Suprapubic skin (tissue), 4 donors: Measurements from ENCODE around the gene NCAPD2. TPM values are rescaled to one million over a fixed set of nuclear protein-coding genes. Genes with fewer than 3 reads are reported as not detected.

Experiments used
- DNase-seq, 2 donors: peaks; one replicate each; pipeline ENCODE4 v3.0.0-alpha.2; 2019; ENCODE audit warnings: low spot score in 2 of 2
- H3K27ac ChIP-seq: fragments of 200-600 bp; sonication (generic); one replicate; pipeline ENCODE4 v1.5.1; 2019
- H3K27me3 ChIP-seq: fragments of 200-600 bp; sonication (generic); one replicate; pipeline ENCODE4 v1.5.1; 2019
- H3K36me3 ChIP-seq: fragments of 200-600 bp; sonication (generic); one replicate; pipeline ENCODE4 v1.5.1; 2019
- H3K4me1 ChIP-seq: fragments of 200-600 bp; sonication (generic); one replicate; pipeline ENCODE4 v1.5.1; 2019
- H3K4me3 ChIP-seq: fragments of 200-600 bp; sonication (generic); one replicate; pipeline ENCODE4 v1.5.1; 2019; ENCODE audit warnings: mild to moderate bottlenecking
- H3K9me3 ChIP-seq: fragments of 200-600 bp; sonication (generic); one replicate; pipeline ENCODE4 v1.5.1; 2019
- CTCF ChIP-seq, 2 donors: fragments of 200-600 bp in 1 of 2; fragments of 450-650 bp in 1 of 2; sonication (generic) in 1 of 2; IDR thresholded peaks; one replicate each; pipeline ENCODE4 v1.5.1; 2016 to 2019; ENCODE audit warnings: antibody characterized with exemption in 2 of 2, mild to moderate bottlenecking in 1 of 2, moderate library complexity in 1 of 2
- EP300 ChIP-seq: sonication (generic); formaldehyde crosslinking; IDR thresholded peaks from one replicate; pipeline ENCODE4 v1.6.1; 2017; ENCODE audit warnings: antibody characterized with exemption
- POLR2A ChIP-seq, 2 donors: fragments of 450-650 bp; IDR thresholded peaks; one replicate each; pipeline ENCODE4 v1.6.1; 2017; ENCODE audit warnings: antibody characterized with exemption in 2 of 2, mild to moderate bottlenecking in 2 of 2, moderate library complexity in 2 of 2
- POLR2AphosphoS5 ChIP-seq, 3 donors: sonication (generic); formaldehyde crosslinking; IDR thresholded peaks; one replicate each; pipeline ENCODE4 v1.6.1; 2017; ENCODE audit warnings: antibody characterized with exemption in 3 of 3
- WGBS: methylation state at CpG from one replicate; pipeline ENCODE4 v1.1.5; 2018; 5-methylcytosine and 5-hydroxymethylcytosine counted together
- total RNA-seq, 4 donors: library from RNA; depleted of rRNA; stranded (reverse); fragments of >200 nt; gene quantifications; one replicate each; pipeline ENCODE4 v1.1.0, GENCODE V29; 2016

The NCAPD2 gene
- total RNA-seq, 4 donors from 2014 or later, result 22.6 to 43.2 (median 31.0) TPM

- H3K36me3 ChIP-seq, result peaks cover 76% of the 10 kb centered on the region
Measured at GRCh38 chr12:6458281-6459003, 35.5 kb upstream of the NCAPD2 start.

GRCh38 chr12:6459004-6459337 is 34.9 kb upstream of the NCAPD2 start:
- Histone ChIP-seq H3K27me3 (no peaks in the 10 kb centered on the region), H3K4me1 (peaks cover 23% of the 10 kb centered on the region), H3K9me3 (no peaks in the 10 kb centered on the region), H3K27ac (no peak overlapping the region), H3K4me3 (no peak overlapping the region), H3K36me3 (peaks cover 80% of the 10 kb centered on the region)
- DNase-seq, result no peak
- no peak for TF ChIP-seq POLR2AphosphoS5 (IDR thresholded peaks at IDR 0.05)
- no peak for TF ChIP-seq EP300
- no peak for TF ChIP-seq POLR2A (IDR thresholded peaks at IDR 0.05)
- no peak for TF ChIP-seq CTCF (IDR thresholded peaks at IDR 0.05)
- WGBS, result 93% methylated on average over 2 of the region's 2 CpGs

More at GRCh38 chr12:6458281-6459003, 35.5 kb upstream of the NCAPD2 start:
- TF ChIP-seq POLR2AphosphoS5 (IDR thresholded peaks at IDR 0.05) (no peak), CTCF (IDR thresholded peaks at IDR 0.05) (no peak)
- DNase-seq, result no peak
- no peak overlapping the region for H3K4me3 ChIP-seq
- no peaks in the 10 kb centered on the region for H3K27me3 ChIP-seq
- no peaks in the 10 kb centered on the region for H3K9me3 ChIP-seq
- WGBS, result 87% methylated on average over 14 of the region's 14 CpGs
- H3K4me1 ChIP-seq, result peaks cover 25% of the 10 kb centered on the region
- H3K27ac ChIP-seq, result no peak overlapping the region

GRCh38 chr12:6460751-6461371 is 33.0 kb upstream of the NCAPD2 start:
- Histone ChIP-seq H3K9me3 (no peaks in the 10 kb centered on the region), H3K36me3 (peaks cover 81% of the 10 kb centered on the region), H3K27me3 (no peaks in the 10 kb centered on the region), H3K4me1 (peaks cover 26% of the 10 kb centered on the region), H3K27ac (peak overlapping the region; percentile 19), H3K4me3 (no peak overlapping the region)
- no peak for TF ChIP-seq CTCF (IDR thresholded peaks at IDR 0.05)
- no peak for TF ChIP-seq POLR2A (IDR thresholded peaks at IDR 0.05)
- no peak for TF ChIP-seq EP300
- no peak for TF ChIP-seq POLR2AphosphoS5 (IDR thresholded peaks at IDR 0.05)
- no peak for DNase-seq
- 80% methylated on average over 8 of the region's 10 CpGs for WGBS

- Histone ChIP-seq H3K4me1 (peaks cover 26% of the 10 kb centered on the region), H3K36me3 (peaks cover 89% of the 10 kb centered on the region), H3K9me3 (no peaks in the 10 kb centered on the region), H3K27ac (peak overlapping the region; percentile 19), H3K27me3 (no peaks in the 10 kb centered on the region), H3K4me3 (no peak overlapping the region)
- no peak for DNase-seq
- TF ChIP-seq EP300, result no peak
- TF ChIP-seq POLR2AphosphoS5 (IDR thresholded peaks at IDR 0.05), result no peak
- no peak for TF ChIP-seq POLR2A (IDR thresholded peaks at IDR 0.05)
- TF ChIP-seq CTCF (IDR thresholded peaks at IDR 0.05), result no peak
- WGBS, result 65% methylated on average over 14 of the region's 15 CpGs
Measured at GRCh38 chr12:6461401-6462233, 32.3 kb upstream of the NCAPD2 start.
